Fibroblast of lung (primary cell): ENCODE measurements around the gene DIP2C. TPM values are rescaled to one million over a fixed set of nuclear protein-coding genes. Genes with fewer than 3 reads are reported as not detected.

Source experiments
- DNase-seq, 2 donors: peaks; one replicate each; pipeline versions ENCODE4 v3.0.0 to v3.0.0-alpha.2; 2010; ENCODE audit warnings: low read depth in 2 of 2
- H2AFZ ChIP-seq: 2 replicates; pipeline ENCODE4 v1.5.1; 2012; ENCODE audit warnings: low read length, control low read depth, inconsistent platforms
- H3K27ac ChIP-seq: 2 replicates; pipeline ENCODE4 v1.5.1; 2011; ENCODE audit warnings: low read length, control low read depth; ENCODE audit not compliant: insufficient read depth
- H3K27me3 ChIP-seq: 2 replicates; pipeline ENCODE4 v1.5.1; 2011; ENCODE audit warnings: mild to moderate bottlenecking, low read length; ENCODE audit not compliant: control insufficient read depth, insufficient read depth
- H3K36me3 ChIP-seq: 2 replicates; pipeline ENCODE4 v1.5.1; 2011; ENCODE audit warnings: low read length; ENCODE audit not compliant: control insufficient read depth, insufficient read depth
- H3K4me1 ChIP-seq: 2 replicates; pipeline ENCODE4 v1.5.1; 2011; ENCODE audit warnings: low read length; ENCODE audit not compliant: control insufficient read depth, insufficient read depth; ENCODE audit errors: extremely low read depth
- H3K4me2 ChIP-seq: 2 replicates; pipeline ENCODE4 v1.5.1; 2011; ENCODE audit warnings: low read length, control low read depth; ENCODE audit not compliant: insufficient read depth; ENCODE audit errors: extremely low read depth
- H3K4me3 ChIP-seq, 4 experiments: fragments of 200-600 bp in 1 of 4; sonication (generic) in 1 of 4; replicated peaks in 1 of 4; 2 replicates each; pipeline ENCODE4 v1.5.1; 2011 to 2016; ENCODE audit warnings: low read length in 4 of 4, low read depth in 3 of 4, mild to moderate bottlenecking in 3 of 4, control low read depth in 2 of 4, inconsistent platforms in 1 of 4, mixed read lengths in 1 of 4; ENCODE audit not compliant: insufficient read depth in 1 of 4; ENCODE audit errors: control extremely low read depth in 1 of 4
- H3K79me2 ChIP-seq: 2 replicates; pipeline ENCODE4 v1.5.1; 2012; ENCODE audit warnings: mild to moderate bottlenecking, low read length, inconsistent platforms; ENCODE audit not compliant: control insufficient read depth, insufficient read depth
- H3K9ac ChIP-seq: 2 replicates; pipeline ENCODE4 v1.5.1; 2011; ENCODE audit warnings: mild to moderate bottlenecking, low read length, control low read depth; ENCODE audit not compliant: insufficient read depth
- H3K9me3 ChIP-seq: 2 replicates; pipeline ENCODE4 v1.5.1; 2012; ENCODE audit warnings: low read depth, low read length; ENCODE audit not compliant: control insufficient read depth, insufficient read depth
- H4K20me1 ChIP-seq: 2 replicates; pipeline ENCODE4 v1.5.1; 2011; ENCODE audit warnings: low read length; ENCODE audit not compliant: control insufficient read depth, insufficient read depth; ENCODE audit errors: extremely low read depth
- CTCF ChIP-seq, 2 donors: IDR thresholded peaks in 1 of 2; conservative IDR thresholded peaks in 1 of 2; 1 replicate in 1 of 2; 2 replicates in 1 of 2; pipeline ENCODE4 v1.5.1; 2011 to 2012; ENCODE audit warnings: low read length in 2 of 2, control low read depth in 1 of 2, inconsistent platforms in 1 of 2, low read depth in 1 of 2, mild to moderate bottlenecking in 1 of 2
- EZH2 ChIP-seq: IDR thresholded peaks from 2 replicates; pipeline ENCODE4 v1.5.1; 2012; ENCODE audit warnings: low read length, control low read depth, mild to moderate bottlenecking; ENCODE audit errors: missing control alignments
- polyA plus RNA-seq, 2 donors: library from polyadenylated mRNA; depleted of rRNA in 1 of 2; stranded (reverse) in 1 of 2; unstranded in 1 of 2; fragments of >200 nt; gene quantifications; 2 replicates each; pipeline ENCODE4 v1.2.1, GENCODE V29; 2011 to 2012; ENCODE audit warnings: missing spikeins in 1 of 2
- total RNA-seq: library from RNA; depleted of rRNA; stranded (reverse); fragments of >200 nt; gene quantifications from 2 replicates; pipeline ENCODE4 v1.2.1, GENCODE V29; 2014

Gene DIP2C
- total and polyA plus RNA-seq, 2 donors (not counting 1 experiment from before 2014, with no cell fraction given) = 10.7 to 18.3 TPM

GRCh38 chr10:563827-564226, 125.6 kb downstream of the DIP2C start:
- H2AFZ ChIP-seq = no peak overlapping the region
- H3K4me1 ChIP-seq = no peaks in the 10 kb centered on the region
- no peak overlapping the region for H3K4me2 ChIP-seq
- H3K9me3 ChIP-seq = peaks cover 2% of the 10 kb centered on the region
- H3K4me3 ChIP-seq = no peak overlapping the region
- H4K20me1 ChIP-seq = peaks cover 4% of the 10 kb centered on the region
- H3K9ac ChIP-seq = no peak overlapping the region
- H3K27ac ChIP-seq = no peak overlapping the region
- TF ChIP-seq EZH2 (no peak), CTCF (conservative IDR thresholded peaks at IDR 0.05 in 1 of 2, IDR thresholded peaks at IDR 0.05 in 1 of 2; ENCODE audit: low read depth in 1 of 2, low read length in 2 of 2) (no peak)
- no peaks in the 10 kb centered on the region for H3K36me3 ChIP-seq
- H3K79me2 ChIP-seq = peaks cover 17% of the 10 kb centered on the region
- DNase-seq = no peak
- no peaks in the 10 kb centered on the region for H3K27me3 ChIP-seq

GRCh38 chr10:562142-562541, 127.3 kb downstream of the DIP2C start:
- Histone ChIP-seq H3K9ac (no peak overlapping the region), H4K20me1 (peaks cover 4% of the 10 kb centered on the region), H3K27me3 (no peaks in the 10 kb centered on the region)

GRCh38 chr10:561721-562120, 127.7 kb downstream of the DIP2C start:
- Histone ChIP-seq H2AFZ (no peak overlapping the region), H3K27me3 (no peaks in the 10 kb centered on the region), H3K9me3 (peaks cover 2% of the 10 kb centered on the region), H4K20me1 (peaks cover 4% of the 10 kb centered on the region), H3K4me3 (no peak overlapping the region), H3K79me2 (peaks cover 14% of the 10 kb centered on the region), H3K4me1 (no peaks in the 10 kb centered on the region), H3K36me3 (no peaks in the 10 kb centered on the region), H3K9ac (no peak overlapping the region), H3K4me2 (no peak overlapping the region), H3K27ac (no peak overlapping the region)
- TF ChIP-seq EZH2 (no peak), CTCF (conservative IDR thresholded peaks at IDR 0.05 in 1 of 2, IDR thresholded peaks at IDR 0.05 in 1 of 2; ENCODE audit: low read depth in 1 of 2, low read length in 2 of 2) (no peak)
- DNase-seq = no peak

More at GRCh38 chr10:562142-562541, 127.3 kb downstream of the DIP2C start:
- Histone ChIP-seq H2AFZ (no peak overlapping the region), H3K4me3 (no peak overlapping the region), H3K27ac (no peak overlapping the region), H3K4me1 (no peaks in the 10 kb centered on the region), H3K36me3 (no peaks in the 10 kb centered on the region), H3K79me2 (peaks cover 13% of the 10 kb centered on the region), H3K4me2 (no peak overlapping the region), H3K9me3 (peaks cover 2% of the 10 kb centered on the region)
- no peak for DNase-seq
- TF ChIP-seq EZH2 (no peak), CTCF (conservative IDR thresholded peaks at IDR 0.05 in 1 of 2, IDR thresholded peaks at IDR 0.05 in 1 of 2; ENCODE audit: low read depth in 1 of 2, low read length in 2 of 2) (no peak)
